T-helper 2 cell (primary cell): ENCODE results near the gene POM121L2.
"Not testable (repeated sequence)": the region's sequence is repeated elsewhere in the genome, so short reads cannot be mapped to it uniquely, and the experiment has no call there.

Source experiments
- DNase-seq, 5 experiments: peaks; one replicate each; pipeline versions ENCODE4 v3.0.0 to v3.0.0-alpha.2; 2012 to 2022

Gene POM121L2

GRCh38 chr6:27293436-27294098, 18.5 kb downstream of the POM121L2 start:
- no peak for DNase-seq

DNA sequence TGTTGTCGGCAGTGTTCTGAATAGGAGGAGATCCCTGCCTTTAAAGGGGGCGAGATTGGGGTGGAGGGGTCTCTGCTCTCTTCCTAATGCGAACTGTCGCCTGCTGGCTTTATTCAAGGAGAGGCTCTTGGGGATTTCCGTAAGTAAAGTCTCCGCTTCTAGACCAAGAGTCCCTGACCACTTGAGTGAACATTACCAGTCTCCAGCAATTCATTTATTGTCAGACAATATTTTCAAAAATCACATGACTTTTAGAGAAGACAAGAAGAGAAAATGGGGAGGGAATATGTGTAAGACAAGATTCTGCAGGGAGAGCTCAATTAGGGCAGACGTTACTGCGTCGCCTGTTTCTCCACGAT, 21.2 kb downstream of the POM121L2 start:
- DNase-seq = no peak

GRCh38 chr6:27290065-27290849, 21.8 kb downstream of the POM121L2 start:
- DNase-seq = no peak

- no peak for DNase-seq
Observed at GRCh38 chr6:27288136-27289044, 23.7 kb downstream of the POM121L2 start.

DNA sequence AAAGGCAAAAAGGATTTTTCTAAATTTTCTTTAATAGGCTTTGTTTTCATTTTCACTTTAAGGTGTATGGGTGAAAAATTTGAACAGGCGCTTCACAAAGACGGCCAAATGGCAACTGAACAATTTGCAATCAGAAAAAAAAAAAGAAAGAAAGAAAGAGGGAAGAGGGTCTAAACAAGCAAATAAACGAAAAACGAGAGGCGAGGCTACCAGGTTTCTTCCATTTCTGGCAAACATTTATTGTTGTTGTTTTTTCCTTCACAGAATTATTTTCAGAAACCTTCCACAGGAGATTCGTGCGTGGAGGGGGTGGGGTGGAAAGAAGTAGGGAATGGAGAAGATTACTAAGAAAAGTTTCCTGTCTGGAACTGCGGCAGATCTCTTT, 24.3 kb downstream of the POM121L2 start:
- no peak for DNase-seq

DNA sequence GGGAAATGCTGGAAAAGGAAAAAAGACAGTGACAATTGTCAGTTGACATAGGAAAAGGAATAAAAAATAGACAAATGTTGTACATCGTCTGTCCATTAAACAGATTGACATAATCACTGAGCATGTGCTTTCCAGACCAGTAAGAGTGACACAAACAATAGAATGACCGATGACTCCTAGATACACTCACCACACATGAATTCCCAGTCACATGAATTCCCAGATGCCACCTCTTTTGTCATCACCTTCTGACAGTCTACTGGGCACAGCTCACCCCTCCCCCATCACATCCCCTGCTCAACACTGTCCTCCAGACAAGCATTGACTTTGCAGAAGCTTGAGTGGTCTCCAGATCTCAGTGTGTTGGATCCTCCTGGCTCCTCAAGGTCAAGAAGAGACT, 25.9 kb downstream of the POM121L2 start:
- no peak for DNase-seq

- no peak for DNase-seq
Observed at GRCh38 chr6:27283279-27283678, 28.8 kb downstream of the POM121L2 start.

DNA sequence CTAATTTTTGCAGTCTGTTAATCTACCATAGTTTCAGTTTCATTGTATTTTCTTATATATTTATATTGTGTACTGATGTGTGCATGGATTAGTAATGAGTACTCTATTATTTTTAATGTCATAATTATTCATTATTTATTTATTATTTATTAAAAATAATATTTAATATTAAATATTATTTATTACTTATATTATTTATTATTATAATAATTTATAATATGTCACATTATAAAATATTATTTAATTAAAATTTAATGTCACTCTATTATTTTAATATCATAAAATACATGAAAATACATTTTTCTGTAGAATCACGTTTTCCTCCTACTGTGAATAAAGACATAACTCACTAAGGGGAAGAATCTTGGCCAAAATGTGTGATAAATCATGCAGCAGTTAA, 30.5 kb downstream of the POM121L2 start:
- no peak for DNase-seq

- no peak for DNase-seq
Observed at GRCh38 chr6:27281105-27281539, 31.0 kb downstream of the POM121L2 start.

- no peak for DNase-seq
Observed at GRCh38 chr6:27280540-27281000, 31.5 kb downstream of the POM121L2 start.

DNA sequence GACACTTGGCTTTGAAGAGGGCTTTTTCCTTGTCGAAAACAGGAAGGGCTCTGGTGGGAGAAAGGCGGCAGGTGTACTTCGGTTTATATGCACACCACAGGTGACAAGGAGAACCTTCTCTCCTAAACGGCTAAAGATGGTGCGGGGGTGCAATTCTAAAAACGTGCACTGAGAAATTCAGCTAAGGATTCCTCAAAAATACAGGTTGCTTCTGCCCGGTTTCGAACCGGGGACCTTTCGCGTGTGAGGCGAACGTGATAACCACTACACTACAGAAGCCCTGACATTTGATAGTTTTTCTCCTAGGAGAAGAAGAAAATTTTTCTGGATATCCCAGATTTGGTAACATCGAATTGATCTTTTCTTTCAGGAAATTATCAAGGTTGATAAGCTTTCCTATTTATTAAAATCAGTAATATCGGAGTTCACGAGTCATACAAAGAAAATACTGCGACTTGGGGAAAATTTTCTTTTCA, 32.0 kb downstream of the POM121L2 start:
- DNase-seq = peak in 1 of 5 experiments; percentile 15

DNA sequence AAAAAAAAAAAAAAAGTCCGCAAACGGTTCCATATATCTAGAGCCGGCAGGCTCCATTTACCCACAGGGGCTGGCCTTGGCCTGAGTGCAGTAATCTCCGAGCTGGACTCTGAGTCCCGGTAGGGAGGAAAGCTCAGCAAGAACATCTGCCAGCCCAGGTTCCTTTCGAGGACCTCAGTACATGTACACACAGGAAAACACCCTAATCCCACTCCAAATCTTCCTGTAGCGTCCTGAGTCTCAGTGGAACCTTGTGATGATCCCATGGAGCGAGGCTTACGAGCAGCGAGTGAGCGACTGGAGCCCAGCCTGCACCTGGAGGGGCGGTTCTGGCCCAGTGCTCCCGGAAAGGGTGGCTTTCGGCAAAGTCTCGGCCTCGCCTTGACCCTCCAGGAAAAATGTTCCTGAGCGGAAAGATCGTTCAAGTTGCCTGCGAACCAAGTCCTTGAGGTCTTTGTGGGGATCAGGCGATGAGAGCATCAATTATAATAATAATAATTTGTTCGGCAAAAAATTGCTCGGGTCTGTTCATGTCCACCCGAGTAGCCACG, 32.5 kb downstream of the POM121L2 start:
- DNase-seq = no peak

GRCh38 chr6:27275025-27275956, 36.8 kb downstream of the POM121L2 start:
- DNase-seq = no peak

DNA sequence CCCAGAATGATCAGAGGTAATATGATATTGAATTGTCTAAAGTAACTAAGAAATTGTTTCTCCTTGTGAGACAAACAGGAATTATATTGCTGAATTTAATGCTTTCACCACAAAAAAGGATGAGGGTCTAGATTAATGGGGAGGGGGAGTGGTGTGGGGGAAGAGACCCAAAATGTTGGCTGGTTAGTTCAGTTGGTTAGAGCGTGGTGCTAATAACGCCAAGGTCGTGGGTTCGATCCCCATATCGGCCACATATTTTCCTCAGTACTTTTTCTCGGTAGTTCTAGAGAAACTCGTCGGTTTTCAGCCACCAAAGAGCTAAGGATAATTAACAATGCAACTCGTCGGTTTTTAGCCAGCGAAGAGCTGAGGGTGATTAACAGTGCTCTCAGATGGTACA, 38.3 kb downstream of the POM121L2 start:
- no peak for DNase-seq

- DNase-seq = no peak
Observed at GRCh38 chr6:27268803-27269202, 43.3 kb downstream of the POM121L2 start.

DNA sequence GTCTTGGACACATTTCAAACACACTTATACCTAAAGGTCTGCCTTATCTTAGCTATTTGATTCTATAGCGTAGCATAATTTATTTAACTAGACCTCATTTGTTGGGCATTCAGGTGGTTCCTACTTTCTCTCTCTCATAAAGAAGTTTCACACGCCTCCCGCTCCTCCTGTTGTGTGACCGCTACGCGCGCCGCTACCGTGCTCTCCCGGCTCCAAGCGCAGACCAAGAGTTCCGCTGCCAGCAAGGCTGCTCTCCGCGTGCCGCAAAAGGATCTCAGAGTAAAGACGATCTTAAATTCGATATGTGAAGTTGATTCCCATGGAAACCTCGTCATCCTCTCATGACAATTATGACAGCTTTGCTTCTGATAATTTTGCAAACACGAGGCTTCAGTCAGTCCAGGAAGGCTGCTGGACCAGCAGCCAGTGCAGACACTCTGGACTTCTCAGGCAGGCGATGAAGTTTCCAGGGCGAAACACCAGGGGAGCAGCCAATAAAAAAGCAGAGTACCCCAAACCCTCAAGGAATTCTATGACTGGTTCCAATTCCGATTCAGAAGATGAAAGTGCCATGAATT, 44.1 kb downstream of the POM121L2 start:
- DNase-seq = no peak

DNA sequence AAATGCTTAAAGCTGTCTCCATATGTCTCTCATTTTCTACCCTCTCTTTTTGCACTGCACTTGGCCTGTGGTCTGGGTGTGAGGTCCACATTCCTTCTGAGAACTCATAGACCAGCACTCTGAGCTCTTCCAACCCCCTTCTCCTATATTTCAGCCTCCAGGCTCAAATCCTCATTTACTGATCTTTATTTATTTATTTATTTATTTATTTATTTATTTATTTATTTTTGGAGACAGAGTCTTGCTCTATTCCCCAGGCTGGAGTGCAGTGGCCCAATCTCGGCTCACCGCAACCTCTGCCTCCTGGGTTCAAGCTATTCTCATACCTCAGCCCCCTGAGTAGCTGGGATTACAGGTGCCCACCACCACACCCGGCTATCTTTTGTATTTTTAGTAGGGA, 45.1 kb downstream of the POM121L2 start:
- DNase-seq = not testable (repeated sequence)

- no peak for DNase-seq
Observed at GRCh38 chr6:27263886-27264285, 48.2 kb downstream of the POM121L2 start.

- no peak for DNase-seq
Observed at GRCh38 chr6:27260836-27261375, 51.2 kb downstream of the POM121L2 start.

DNA sequence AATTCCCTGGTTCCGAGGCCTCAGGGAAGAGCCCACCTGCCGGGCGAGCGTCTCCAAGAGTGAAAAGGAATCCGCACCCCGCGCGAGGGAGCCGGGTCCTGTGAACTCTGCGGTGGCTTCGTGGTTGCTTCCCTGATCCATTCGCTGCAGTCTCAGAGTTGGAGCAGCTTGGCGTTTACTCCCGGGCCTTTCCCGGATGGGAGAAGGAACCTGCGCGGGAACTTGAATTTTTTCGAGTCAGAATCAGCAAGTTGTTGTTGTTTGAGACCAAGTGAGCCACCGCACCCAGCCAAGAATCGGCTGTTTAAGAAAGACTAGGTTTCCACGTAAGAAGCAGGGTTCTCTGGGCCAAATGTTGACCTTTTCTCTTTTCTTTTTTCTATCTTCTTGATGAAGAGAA, 51.7 kb downstream of the POM121L2 start:
- DNase-seq = no peak
